DND-41 (cell line): Measurements from ENCODE around the gene GALNTL6.

Experiments used
- EZH2 ChIP-seq: IDR thresholded peaks from 3 replicates; pipeline ENCODE4 v1.6.1; 2012; ENCODE audit warnings: borderline replicate concordance, low read depth, mild to moderate bottlenecking, moderate library complexity, low read length, inconsistent platforms; ENCODE audit not compliant: severe bottlenecking
- TF ChIP-seq, protein P1 (sequence below): IDR thresholded peaks from 2 replicates; pipeline ENCODE4 v1.5.1; 2012; ENCODE audit warnings: borderline replicate concordance, low read length, moderate library complexity, mild to moderate bottlenecking; ENCODE audit not compliant: poor library complexity, severe bottlenecking; ENCODE audit errors: extremely low read depth

DNA sequence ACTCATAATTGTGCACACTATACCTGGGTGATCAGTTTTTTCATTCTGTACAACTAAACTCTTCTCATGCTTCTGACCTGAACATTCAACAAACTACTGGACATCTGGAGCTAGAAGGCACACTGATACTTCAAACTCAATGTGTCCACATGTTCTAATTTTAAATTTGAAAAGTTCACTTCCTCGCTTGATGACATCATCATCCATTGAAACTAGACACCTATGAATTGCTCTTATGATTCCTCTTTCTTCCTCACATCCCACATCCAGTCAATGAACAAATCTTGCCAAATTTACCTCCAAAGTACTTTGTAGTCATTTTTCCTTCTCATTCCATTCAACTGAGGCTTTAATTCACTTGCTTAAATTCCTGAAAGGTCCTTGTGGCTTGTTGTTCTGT is 549.4 kb downstream of the GALNTL6 start:
- TF ChIP-seq, protein P1, sequence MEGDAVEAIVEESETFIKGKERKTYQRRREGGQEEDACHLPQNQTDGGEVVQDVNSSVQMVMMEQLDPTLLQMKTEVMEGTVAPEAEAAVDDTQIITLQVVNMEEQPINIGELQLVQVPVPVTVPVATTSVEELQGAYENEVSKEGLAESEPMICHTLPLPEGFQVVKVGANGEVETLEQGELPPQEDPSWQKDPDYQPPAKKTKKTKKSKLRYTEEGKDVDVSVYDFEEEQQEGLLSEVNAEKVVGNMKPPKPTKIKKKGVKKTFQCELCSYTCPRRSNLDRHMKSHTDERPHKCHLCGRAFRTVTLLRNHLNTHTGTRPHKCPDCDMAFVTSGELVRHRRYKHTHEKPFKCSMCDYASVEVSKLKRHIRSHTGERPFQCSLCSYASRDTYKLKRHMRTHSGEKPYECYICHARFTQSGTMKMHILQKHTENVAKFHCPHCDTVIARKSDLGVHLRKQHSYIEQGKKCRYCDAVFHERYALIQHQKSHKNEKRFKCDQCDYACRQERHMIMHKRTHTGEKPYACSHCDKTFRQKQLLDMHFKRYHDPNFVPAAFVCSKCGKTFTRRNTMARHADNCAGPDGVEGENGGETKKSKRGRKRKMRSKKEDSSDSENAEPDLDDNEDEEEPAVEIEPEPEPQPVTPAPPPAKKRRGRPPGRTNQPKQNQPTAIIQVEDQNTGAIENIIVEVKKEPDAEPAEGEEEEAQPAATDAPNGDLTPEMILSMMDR = no peak
- TF ChIP-seq EZH2 = no peak
